Occipital lobe (tissue), 2 donors: ENCODE data around the gene PSMB7. TPM values are rescaled to one million over a fixed set of nuclear protein-coding genes. Genes with fewer than 3 reads are reported as not detected.
"Not testable (repeated sequence)": the region's sequence is repeated elsewhere in the genome, so short reads cannot be mapped to it uniquely, and the experiment has no call there.

Experiments used
- DNase-seq: peaks from one replicate; lab custom pipeline; 2025; lab: John Stamatoyannopoulos, UW
- total RNA-seq: library from RNA; depleted of rRNA; stranded (reverse); fragments of >200 nt; gene quantifications from one replicate; pipeline ENCODE4 v1.2.3, GENCODE V29; 2014

PSMB7 gene
- total RNA-seq, 1 donor from 2014 or later: 145 TPM

DNA sequence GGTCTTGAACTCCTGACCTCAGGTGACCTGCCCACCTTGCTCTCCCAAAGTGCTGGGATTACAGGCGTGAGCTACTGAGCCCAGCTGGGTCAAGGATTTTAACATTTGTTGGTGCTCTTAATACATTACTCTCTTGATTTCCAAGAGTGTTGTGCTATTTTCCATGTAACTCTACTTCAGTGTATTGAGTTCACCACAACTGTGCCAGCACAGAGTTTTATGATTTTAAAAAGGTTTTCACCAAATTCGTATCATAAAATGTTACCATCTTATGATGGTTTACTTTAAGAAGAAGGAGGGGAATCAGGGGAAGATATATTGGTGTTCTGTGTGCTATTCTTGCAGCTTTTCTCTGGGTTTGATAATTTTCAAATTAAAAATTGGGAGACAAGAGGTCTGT is 28.4 kb upstream of the PSMB7 start:
- DNase-seq: no peak

- DNase-seq: no peak
These were observed 27.6 kb upstream of the PSMB7 start for GRCh38 chr9:124442826-124443225.

DNA sequence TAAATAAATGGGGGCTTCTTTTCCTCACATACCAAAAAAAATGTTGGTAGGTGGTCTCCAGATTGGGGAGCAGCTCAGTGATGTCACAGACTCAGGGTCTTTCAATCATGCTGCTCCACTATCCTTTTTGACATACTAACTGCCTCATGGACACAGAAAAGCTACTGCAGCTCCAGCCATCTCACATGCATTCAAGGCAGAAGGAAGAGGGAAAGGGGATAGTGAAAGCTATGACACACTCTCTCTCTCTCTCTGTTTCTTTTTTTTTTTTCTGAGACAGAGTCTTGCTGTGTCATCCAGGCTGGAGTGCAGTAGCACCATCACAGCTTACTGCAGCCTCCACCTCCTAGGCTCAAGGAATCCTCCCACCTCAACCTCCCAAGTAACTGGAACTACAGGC is 27.1 kb upstream of the PSMB7 start:
- DNase-seq: no peak

GRCh38 chr9:124441291-124441690 is 26.0 kb upstream of the PSMB7 start:
- no peak for DNase-seq

- no peak for DNase-seq
These were observed 25.5 kb upstream of the PSMB7 start for GRCh38 chr9:124440786-124441185.

- DNase-seq: no peak
These were observed 24.5 kb upstream of the PSMB7 start for GRCh38 chr9:124439686-124440243.

- DNase-seq: no peak
These were observed 23.8 kb upstream of the PSMB7 start for GRCh38 chr9:124439086-124439485.

GRCh38 chr9:124438091-124438490 is 22.8 kb upstream of the PSMB7 start:
- DNase-seq: no peak

- no peak for DNase-seq
These were observed 21.8 kb upstream of the PSMB7 start for GRCh38 chr9:124437086-124437485.

DNA sequence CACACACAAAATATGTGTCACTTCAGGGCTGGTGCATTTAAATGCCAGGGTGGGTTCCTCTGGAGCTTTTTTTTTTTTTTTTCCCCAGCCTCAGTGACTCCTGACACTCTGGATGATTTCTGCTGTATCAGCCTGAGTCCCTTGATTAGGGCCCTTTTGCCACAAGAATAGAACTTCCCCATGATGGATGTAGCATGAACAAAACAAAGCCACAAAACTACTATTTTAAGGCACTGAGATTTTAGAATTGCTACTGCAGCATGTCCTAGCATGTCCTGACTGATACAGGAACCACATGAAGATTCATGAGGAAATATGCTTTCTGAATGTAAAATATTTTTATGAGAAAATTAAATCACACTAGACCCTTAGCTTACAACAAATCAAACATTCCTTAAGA is 21.1 kb upstream of the PSMB7 start:
- no peak for DNase-seq

DNA sequence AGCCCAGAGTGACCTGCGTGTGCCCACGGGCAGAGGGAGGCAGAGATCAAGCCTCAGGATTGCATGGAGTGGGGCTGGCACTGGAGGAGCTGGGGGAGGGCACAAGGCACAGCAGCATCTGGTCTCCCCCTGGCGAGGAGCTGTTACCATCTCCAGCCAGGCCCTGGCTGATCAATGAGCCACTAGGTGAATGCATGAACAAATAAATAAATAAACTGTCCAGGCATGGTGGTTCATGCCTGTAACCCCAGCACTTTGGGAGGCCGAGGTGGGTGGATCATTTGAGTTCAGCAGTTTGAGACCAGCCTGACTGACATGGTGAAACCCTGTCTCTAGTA is 14.3 kb upstream of the PSMB7 start:
- DNase-seq: no peak

DNA sequence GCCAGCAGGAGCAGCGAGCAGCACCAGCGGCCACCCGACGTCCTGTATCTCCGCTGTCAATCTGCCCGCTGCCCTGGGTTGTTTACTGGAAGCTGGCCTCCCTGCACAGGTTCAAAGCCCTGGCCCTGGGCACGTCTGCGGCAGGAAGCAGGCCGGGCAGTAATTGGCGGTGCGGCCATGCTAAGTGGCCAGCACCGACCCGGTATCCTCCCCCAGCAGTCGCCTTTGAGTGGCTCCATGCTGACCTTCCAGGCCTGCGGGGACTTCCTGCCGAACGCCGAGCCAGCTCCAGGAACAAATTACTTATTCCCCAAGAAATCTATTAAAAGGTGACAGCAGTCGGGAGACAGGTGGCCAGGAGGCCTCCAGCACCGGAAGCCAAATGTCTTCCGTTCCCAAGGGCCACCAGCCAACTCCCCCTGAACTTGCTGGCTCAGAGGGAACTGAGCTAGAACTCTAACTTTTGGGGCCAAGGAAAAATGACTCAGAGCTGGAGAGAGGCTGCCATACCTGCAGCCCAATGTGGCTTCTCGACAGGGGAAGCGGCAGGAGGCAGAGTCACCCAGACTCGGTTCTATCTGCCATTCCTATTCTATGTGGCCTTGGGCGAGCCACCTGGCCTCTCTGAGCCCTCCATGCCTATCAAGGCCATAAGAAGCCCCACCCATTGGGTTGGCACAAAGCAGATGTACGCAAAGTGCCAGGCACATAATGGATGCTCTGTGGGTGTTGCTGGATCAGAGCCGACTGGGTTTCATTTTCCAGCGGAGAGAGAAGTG is 13.7 kb upstream of the PSMB7 start:
- no peak for DNase-seq

DNA sequence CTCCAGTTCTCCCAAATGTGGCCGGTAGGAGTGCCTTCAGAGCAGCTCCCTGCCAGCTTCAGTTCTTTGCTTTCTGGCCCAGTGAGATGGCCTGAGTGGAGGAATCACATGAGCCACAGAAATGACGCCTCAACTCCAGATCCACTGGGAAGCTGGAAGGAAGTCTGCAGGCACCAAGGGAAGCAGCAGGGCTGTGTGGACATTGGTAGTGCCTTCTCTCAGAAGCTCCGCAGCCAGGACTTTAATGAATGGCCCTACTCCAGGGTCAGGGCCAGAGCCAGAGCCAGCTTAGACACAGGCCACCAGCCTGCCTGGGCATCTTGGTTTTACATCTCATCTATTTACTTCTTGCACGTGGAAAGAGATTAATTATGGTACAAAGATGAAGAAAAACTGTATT is 12.0 kb upstream of the PSMB7 start:
- DNase-seq: no peak

GRCh38 chr9:124426361-124426760 is 11.1 kb upstream of the PSMB7 start:
- DNase-seq: no peak

- not testable (repeated sequence) for DNase-seq
These were observed 10.5 kb upstream of the PSMB7 start for GRCh38 chr9:124425733-124426132.

DNA sequence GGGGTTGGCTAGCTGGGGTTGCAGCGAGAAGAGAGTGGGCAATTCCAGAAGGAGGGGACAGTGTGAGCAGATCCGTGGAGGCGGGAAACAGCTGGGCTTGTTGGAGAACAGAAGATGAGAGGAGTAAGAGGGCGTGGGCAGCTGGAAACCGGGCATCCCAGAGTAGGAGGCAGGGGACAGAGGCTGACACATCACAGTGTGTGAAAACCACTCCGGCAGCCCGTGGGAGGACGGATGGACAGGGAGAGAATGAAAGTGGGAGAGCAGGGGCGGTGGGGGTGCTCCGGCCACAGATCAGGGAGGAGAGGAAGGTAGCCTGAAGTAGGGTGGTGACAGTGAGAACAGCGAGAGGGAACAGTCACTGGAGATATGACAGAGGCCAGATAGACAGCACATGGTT is 8.3 kb upstream of the PSMB7 start:
- DNase-seq: peak; percentile 67

DNA sequence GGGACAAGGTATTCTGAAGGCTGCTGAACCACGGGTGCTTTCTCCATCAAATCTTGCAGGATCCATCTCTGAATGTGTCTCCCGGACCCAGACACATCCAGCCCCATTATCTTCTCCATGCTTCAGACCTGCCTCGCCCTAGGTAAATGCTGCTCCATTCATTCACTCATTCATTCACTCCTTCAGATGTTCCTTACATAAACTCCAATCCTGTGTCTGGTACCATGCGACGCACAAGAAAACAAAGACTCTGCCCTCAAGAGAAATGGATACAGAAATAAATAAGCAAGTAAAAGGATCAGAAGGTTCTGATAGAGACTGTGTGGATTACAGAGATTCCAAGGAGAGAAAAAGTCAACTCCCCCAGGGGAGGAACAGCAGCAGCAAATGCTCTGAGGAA is 7.9 kb upstream of the PSMB7 start:
- DNase-seq: no peak

- peak; percentile 48 for DNase-seq
These were observed 5.8 kb upstream of the PSMB7 start for GRCh38 chr9:124420991-124421543.

- no peak for DNase-seq
These were observed 4.7 kb upstream of the PSMB7 start for GRCh38 chr9:124419832-124420489.

- DNase-seq: no peak
These were observed 726 bp upstream of the PSMB7 start for GRCh38 chr9:124415852-124416484.

DNA sequence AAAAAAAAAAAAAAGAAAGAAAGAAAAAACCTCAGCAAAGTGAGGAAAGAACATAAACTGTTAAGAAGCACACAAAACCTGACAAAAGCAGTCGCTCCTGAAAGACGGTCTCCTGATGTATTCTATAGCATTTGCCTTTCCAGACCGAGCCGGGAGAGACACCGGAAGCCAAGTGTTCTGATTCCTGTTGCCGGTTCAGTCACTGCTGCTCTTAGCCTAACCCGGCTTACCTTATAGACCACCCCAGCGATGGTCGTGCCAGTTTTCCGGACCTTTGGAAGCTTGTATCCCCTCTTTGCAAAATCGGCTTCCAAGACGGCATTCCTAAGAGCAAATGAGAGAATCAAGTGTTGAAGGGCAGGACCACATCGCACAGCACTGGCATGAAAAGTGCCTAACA is 630 bp downstream of the PSMB7 start:
- no peak for DNase-seq

- DNase-seq: no peak
These were observed 3.0 kb downstream of the PSMB7 start for GRCh38 chr9:124412228-124412575.
